GM19023 (cell line): Measurements from ENCODE around the gene CASQ2.

Experiments used
- ATAC-seq: cut with Tn5 transposase; IDR thresholded peaks from one replicate; pipeline ENCODE4 v1.9.1; 2021; ENCODE audit warnings: mild to moderate bottlenecking, moderate library complexity; ENCODE audit not compliant: unreplicated experiment

CASQ2 gene

DNA sequence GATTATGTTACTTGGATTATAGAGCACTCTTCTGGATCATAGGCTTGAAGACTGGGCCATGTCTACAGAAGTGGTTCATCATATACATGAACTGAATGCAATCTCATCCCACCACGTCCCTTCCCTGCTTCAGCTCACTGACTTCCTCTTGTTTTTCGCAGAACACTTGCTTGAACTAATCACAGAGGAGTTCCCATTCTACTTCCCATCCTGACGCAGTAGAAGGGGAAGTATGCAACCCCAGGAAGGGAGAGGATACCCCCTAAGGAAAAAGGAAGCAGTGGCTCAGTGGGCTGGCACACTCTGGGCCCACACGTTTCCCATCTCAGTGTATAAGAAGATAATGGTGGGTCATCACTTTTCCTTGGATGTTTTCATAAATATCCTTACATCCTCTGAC lies 36.2 kb downstream of the CASQ2 start:
- no peak for ATAC-seq

DNA sequence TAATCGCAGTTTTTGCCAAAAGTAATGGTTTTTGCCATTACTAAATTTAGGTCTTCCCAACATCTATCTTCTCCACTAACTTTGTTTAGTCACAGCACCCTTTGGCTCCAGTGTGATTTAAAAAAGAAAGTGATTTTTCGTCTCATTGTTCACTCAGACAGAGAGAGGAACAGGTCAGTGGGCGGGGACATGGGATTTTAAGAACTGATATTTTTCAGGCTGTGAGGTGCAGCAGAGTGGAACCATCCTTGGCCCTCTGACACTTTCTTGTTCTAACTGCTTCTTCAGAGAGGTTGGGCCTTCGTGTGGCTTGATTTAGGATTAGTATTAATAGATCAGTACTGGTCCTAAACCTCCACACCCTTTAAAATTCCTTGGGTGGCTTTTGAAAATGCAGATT lies 38.8 kb downstream of the CASQ2 start:
- ATAC-seq, result peak; percentile 80

DNA sequence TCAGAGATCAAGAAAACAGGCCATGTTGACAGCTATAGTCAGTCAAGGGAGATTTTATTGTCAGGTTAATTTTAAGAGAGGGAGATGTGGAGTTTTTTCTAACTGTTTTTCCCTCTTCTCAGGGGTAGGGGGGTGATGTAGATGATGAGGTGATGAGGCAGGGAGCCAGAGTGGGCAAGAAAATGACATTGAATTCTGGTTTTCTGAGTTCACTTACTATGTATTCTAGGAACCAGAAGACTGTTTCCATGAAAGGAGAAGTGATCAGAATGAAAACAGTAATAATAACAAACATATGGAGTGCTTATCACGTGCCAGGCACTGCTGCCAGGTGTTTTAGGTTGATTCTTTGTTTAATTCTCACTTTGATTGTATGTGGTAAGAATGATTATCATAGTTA lies 40.2 kb downstream of the CASQ2 start:
- ATAC-seq, result no peak

DNA sequence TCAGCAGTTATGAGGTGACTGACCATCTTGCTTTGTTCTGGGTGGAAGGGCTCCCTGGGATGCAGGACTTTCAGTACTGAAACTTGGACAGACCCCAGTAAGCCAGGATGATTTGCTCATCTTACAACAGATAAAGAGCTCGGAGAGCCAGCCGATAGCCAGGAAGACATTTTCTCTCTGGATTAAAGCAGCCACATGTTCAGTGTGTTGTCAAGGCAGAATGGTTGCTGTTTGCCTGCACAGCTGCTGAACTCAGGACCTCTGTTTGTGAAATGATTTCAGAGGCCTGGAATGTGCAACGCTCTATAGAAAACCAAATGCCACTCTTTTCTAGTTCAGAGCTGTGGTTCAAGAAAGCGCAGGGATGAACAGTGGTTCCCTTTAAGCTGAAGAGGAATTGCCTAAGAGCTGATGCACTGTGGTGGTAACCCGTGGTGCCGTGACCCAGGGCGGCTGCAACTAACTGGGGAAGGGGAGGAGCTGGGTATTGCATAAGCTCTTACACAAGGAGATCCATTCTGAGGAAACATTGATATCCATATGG lies 40.7 kb downstream of the CASQ2 start:
- no peak for ATAC-seq

DNA sequence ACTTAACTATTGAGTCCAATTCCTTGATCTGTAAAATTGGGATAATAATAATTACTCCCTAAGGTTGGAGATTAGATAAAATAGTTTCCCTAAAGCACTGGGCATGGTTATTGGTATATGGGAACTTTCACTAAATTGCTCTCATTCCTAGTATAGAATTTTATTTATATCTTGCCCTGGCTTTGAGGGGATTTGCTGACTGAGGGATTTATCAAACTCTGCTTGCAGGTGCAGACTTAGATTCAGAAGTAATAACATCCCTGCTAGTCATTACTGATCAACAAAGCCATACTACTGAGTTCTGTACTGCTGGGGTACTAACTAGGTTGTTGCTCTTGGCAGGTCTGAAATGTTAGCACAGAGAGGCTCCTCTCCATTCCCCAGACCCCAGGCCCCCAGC lies 41.9 kb downstream of the CASQ2 start:
- ATAC-seq, result no peak

DNA sequence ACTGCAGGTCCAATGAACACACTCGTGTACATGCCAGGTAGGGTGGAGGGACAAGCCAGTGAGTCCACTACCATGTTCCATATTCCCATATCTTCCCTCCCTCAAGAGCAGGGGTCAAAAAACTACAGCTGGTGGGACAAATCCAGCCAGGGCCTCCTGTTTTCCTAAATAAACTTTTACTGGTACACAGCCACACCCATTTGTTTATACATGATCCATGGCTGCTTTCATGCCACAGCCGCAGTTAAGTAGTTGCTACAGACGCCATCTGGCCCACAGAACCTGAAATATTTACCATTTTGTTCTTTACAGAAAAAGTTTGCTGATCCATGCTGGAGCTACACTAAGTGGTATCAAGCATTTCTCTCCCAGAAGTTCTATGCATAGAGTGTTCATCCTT lies 42.4 kb downstream of the CASQ2 start:
- ATAC-seq, result no peak

DNA sequence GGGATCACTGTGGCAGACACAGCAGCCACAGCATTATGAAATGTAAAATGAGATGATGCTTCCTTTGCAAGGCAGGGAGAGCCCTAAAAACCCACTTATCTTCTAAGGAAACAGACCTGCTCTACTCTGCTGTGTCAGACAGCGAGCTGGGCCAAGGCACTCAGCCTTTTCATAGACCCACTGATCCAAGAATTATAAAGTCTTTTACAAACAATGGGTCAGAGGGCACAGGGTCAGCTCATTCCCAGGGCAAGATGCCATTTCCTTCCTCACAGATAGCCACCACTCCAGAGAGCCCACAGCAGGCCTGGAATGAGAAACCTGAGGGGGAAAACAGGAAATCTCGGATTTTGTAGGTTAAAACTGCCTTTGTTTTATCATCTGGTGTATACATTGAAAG lies 42.9 kb downstream of the CASQ2 start:
- ATAC-seq, result no peak

DNA sequence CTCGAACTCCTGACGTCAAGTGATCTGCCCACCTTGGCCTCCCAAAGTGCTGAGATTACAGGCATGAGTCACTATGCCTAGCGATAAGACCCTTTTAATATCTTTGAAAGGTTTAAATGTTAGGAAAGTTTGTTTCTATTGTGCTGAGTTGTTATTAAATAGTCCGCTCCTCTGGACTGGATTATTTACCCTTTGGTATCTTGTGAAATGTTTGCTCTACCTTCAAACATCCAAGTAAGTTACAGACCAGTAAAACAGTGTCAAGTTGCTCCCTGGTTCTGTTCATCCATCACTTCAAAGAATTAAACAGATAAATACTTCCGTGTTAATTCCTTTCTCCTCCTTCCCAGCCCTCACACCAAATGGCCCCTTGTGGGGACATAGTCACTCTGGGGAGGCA lies 44.8 kb downstream of the CASQ2 start:
- no peak for ATAC-seq

DNA sequence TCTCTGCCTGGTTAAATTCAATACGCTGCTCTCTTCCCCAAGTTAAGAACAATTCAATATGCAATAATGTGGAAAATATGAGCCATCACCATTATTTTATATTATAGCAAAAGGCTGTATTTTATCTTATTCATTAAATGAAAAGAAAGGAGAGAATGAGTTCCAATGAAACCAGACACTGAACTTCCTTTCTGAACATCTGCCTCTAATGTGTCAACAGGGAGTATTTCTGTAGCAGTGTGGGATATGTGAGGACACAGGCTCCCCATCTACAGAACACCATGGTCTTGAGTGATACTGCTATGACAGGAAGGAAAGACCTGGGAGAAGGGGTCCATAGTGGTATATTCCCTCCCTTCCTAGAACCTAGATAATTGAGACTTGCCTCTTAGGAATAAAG lies 46.3 kb downstream of the CASQ2 start:
- no peak for ATAC-seq

DNA sequence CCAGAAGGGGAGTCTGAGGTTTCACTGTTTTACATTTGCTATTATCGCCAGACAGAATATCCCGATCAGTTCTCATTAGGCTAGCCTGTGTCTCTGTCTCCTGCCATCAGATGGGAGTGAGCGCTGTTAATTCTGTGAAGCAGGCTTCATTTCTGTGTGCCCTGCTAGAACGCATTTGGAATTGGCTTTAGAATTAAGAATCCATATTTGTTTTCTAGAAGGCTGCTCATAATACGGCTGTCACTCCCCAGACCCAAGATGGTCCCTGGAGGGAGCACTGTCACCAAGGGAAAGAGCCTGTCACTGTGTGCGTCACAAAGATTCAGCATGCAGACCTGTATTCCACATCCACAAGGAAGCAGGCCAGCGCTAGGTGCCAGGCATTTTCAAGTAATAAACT lies 49.2 kb downstream of the CASQ2 start:
- no peak for ATAC-seq

DNA sequence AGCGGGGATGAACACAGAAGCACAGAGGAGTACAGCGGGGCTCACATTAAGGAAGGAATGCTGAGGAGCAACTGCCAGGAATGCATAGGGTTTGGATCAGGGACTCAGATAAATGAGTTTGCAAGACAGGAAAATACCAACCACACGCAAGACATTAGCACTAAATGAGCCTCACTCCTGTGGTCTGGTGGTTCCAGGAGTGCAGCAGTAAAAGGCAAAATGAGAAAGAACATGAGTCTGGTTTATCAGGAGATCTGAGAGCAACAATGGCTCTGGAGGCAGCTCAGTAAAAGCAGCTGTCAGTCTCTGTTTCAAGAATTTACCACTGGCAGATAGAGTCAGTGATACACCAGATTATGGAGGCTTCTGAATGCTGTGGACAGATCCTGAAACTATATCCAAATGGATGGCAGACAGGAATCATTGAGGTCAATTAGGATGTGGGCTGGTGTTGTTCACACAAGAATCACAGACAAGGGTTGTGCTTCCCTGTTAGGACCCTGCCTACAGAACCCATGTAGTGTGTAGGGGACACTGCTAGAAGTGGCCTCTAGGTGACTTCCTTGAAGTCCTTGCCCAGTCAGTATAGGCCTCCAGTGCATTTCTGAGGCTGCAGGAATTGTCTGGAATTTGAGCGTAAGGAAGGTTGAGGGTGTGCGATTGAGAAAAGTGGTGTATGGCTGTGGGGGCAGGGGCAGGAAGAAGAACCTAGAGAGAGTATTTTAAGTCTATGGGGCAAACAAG lies 50.3 kb downstream of the CASQ2 start:
- no peak for ATAC-seq

DNA sequence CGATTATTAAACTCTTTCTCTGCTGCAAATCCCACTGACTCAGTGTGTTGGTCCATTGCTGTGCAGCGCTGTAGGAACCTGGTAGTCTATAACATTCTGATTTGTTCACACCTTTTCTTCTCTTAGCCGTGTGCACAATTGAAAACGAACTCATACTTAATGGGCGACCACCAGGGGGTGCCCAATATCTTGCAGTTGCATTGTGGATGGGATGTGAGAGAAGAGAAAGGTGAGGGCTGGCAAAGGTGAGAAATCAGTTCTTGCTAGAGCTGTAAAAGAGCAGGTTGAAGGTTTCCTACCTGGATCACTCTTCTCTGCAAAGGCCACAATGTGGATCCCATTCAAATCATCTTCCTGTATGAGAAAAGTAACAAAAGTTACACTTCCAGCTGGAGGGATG lies 51.0 kb downstream of the CASQ2 start:
- ATAC-seq, result no peak

DNA sequence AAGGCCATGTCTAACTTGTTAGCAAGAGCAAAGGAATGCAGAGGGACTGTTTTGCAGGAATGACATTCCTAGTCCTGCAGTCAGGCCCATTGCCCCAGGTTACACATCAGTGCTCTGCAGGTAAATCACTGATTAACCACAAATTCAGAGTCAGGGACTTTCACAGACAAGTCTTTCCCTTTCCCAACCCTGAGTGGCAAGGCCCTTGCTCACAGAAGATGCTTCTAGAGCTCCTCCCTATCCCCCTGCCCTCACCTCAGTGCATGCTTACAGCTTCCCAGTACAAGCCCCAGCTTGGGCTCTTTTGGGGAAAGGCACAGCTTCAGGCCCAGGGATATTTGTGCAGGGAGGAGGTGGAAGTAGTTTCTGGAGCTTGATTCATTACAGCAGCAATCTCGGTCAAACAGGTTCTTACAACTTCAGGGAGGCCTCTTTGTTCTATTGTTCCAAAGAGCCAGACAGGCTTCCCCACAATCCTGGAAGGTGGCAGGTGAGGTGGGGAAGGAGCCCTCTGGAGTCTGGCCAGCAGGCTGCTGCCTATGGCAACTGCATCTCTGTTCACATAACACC lies 53.9 kb downstream of the CASQ2 start:
- ATAC-seq, result no peak

DNA sequence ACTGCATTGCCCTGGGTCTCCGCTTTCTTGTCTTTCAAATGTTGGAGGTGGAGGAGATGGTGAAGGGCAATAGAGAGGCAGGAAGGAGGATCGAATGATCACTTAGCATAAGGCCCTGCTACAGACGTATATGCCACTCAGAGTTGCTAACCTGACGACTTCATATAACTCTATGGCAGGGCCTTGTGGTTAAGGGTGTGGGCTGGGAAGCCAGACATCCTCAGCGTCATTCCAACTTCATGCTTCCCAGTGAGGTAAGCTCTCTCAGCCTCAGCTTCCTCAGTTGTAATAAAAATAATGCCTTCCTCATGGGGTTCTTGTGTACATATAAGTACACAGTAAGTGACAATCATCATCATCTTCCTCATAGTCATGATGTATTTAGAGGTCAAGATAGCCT lies 54.6 kb downstream of the CASQ2 start:
- ATAC-seq, result no peak

DNA sequence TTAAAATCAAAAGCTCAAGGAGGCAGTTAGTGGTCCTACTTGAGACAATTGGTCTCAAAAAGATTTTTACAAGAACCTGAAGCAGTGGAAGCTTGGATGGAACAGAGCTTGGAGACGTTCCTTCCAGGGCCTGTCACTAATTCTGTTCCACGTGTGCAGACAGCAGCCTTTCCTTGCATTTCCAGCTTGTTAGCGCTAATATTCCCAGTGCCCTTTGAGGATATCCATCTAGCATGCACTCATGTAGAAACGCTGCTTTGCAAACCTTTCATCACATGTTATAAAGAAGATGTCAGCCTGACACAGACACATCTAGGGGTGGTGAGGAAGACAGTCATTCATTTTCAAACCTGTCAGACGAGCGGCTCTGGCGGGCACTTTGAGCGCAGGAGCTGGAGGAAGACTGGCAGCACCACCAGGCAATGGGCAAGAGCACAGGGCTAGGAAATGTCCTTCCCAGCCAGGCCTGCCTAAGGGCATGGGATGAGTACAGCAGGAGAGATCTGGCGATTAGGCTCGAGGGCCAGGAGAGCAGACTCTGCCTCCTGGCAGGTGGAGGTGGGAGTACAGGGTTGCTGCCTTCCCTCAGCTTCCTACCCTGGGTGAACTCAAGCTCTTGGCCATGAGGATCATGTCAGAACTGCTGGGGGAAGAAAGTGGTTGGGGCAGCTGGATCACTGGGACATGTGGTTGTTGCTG lies 55.5 kb downstream of the CASQ2 start:
- no peak for ATAC-seq

DNA sequence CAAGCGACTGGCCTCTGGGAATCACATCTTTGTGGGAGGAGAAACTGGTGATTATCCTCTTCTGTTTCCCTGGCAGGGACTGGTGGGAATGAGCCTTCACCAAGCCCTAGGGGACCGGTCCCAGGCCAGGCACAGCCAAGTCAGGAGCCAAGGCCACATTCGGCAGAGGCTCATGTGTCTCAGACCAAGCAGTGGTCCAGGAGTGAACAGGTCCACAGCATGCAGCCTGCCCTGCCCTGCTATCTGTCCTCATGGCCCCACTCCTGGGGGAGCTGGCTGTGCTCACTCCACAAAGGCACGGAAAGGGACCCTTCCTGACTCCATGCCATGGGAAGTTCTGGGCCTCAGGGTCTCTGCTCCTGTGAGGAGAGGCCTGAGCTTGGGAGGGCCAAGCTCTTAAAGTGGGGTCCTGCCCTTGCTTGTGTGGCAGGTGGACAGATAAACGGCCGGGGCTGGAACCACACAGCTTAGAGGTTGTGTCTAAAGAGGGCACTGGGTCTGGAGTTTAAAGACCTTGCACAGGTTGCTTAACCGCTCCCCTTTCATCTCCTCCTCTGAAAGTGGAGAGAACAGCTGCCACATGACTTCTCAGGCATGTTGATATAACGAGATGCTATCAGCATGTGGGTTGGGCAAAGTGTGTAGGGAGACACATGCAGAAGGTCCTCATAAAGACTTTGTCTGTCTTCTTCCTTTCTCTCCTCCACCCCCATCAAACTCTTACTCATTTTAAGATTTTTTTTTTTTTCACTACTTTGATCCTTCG lies 57.5 kb downstream of the CASQ2 start:
- ATAC-seq, result no peak

DNA sequence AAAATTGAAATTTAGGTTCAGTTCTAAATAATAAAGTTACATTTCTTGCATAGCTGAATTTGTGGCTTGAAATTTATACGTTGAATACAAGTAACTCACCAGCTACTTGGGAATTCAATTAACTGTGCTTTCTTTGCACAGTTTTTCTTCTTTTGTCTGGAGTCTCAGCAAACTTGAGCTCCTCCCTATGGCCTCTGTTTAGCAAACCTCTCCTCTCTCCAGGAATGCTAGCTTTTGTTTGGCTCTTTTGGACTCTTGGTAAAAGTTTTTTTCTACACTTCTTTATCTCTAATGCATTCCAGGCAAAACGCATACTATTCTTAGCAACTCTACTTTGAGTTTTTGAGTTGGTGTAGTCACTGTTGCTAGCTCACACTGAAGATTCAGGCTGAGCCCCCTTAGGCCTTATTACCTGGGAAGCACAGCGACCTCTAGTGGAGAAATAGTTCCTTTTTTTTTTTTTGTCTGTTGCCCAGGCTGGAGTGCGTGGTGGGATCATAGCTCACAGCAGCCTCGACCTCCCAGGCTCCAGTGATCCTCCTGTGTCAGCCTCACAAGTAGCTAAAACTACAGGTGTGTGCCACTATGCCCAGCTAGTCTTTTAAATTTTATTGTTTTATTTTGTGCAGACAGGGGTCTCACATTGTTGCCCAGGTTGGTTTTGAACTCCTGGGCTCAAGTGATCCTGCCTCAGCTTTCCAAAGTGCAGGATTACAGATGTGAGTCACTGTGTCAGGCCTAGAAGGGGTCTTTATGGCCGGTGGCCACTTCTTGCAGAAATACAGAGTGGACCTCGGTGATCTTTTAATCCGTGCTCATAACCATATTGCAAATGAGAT lies 61.7 kb downstream of the CASQ2 start:
- ATAC-seq, result peak; percentile 60

DNA sequence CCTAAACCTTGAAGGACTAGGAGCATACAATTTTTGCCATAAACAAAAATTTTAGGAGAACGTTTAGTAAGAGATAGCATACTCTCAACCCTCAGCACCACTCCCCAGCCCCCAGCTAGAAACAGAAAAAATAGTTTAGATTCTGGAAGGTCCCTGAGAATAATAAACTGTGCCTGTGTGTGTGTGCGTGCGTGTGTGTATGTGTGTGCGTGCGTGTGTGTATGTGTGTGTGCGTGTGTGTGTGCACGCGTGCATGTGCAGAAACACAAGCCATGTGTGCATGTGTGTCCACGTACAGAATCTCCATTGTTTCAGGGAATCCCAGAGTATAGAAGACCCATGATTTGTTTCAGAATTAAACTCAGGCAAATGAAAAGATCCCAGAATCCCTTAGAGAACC lies 62.6 kb downstream of the CASQ2 start:
- ATAC-seq, result no peak

DNA sequence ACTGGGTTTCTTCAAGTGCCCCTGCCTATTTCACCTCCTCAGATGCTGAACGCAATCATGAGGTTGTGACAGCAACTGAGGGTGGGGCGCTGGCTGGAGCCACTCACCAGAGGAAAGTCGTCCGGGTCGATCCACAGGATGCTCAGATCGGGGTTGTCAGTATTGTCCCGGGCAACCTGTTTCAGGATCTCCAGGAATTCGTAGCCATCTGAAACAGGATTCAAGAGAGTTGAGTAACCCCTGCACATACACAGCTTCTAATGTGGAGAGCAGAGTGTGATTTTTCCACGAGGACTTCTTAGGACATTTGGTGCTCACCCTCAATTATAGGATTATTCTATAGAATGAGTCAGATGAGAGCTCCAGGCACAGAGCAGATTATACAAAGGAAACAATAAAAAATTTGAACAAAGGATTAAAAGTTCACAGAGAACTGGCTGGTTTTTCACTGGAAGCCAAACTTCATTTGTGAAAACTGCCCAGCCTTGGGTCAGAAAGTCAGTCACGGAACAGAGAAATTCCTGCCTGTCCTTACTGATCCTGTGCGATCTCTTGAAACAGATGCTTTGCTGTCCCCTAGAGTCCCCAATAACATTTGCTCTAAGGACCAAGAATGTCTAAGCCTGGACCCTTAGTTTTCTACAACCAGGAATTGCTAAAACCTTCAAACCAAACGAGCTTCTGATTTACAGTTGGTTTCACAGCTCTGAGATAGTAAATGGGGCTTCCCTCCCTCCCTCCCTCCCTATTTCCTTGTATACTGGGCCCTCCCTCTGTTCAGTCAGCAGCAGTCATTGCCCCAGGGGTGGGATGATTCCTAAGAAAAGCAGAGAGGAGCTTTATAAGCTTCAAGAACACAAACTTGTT lies 63.2 kb downstream of the CASQ2 start:
- ATAC-seq, result no peak

DNA sequence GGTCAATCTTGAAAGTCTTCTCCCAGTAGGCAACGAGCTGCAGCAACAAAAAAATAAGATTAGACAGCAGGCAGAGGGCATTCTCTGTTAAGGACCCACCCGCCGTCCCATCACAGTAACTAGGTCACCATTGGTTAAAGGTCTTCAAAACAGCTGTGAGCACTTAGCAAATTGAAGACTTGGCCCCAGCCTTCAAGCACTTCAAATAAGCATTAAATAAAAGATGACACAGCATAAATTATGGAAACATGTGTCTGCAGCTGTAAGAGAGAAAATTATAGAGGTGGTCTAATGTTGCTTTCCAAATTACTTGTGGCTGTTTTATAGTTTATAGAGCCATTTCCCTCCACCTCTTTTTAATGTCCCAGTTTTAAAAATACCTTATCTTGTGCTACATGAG lies 65.6 kb downstream of the CASQ2 start:
- no peak for ATAC-seq
